Measurements from ENCODE around the gene CACNG5.

GRCh38 chr17:66830451-66830850 is 4.5 kb upstream of the CACNG5 start:
- no peak for TF ChIP-seq POLR2AphosphoS5 (IDR thresholded peaks at IDR 0.05; ENCODE audit: borderline replicate concordance, low read depth, low read length)
- TF ChIP-seq EZH2 (IDR thresholded peaks at IDR 0.05): no peak
- TF ChIP-seq FOXP2 (optimal IDR thresholded peaks at IDR 0.05; ENCODE audit: control extremely low read depth, extremely low read length, insufficient read depth): no peak
